Measurements from ENCODE around the gene PCK2.
"Not testable (repeated sequence)": the region's sequence is repeated elsewhere in the genome, so short reads cannot be mapped to it uniquely, and the experiment has no call there.

The PCK2 gene

DNA sequence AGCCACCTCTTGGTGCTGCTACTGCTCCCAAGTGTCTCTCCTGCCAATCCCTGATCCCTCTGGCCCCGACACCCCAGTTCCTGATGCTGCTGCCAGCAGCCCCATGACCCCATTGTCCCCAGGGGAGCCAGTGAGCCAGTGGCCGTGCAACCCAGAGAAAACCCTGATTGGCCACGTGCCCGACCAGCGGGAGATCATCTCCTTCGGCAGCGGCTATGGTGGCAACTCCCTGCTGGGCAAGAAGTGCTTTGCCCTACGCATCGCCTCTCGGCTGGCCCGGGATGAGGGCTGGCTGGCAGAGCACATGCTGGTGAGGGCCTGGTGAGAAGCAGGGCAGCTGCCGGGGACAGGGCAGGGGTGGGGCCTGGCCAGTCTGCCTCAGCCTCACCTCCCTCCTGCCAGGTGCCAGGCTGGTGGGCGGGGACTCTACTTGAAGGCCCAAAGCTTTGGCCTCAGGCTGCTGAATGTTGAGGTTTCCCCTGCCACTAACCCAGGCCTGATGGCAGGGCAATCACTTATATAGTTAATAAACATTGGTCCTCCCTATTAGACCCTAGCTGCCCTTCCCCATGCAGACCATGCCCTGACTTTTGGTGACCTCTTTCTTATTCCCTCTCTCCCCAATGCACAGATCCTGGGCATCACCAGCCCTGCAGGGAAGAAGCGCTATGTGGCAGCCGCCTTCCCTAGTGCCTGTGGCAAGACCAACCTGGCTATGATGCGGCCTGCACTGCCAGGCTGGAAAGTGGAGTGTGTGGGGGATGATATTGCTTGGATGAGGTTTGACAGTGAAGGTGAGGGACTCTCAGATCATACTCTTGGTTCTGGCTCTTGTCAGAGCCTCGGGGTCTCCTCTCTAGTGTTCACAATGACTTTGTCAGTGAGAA is 5.1 kb downstream of the PCK2 start:
- Histone ChIP-seq H3K9me3 (ENCODE audit: severe bottlenecking) (no peaks in the 10 kb centered on the region), H3K27ac (no peak overlapping the region), H3K4me3 (ENCODE audit: low read depth, low read length) (no peak overlapping the region), H3K36me3 (no peaks in the 10 kb centered on the region), H3K27me3 (ENCODE audit: insufficient read depth, low read depth, severe bottlenecking) (no peaks in the 10 kb centered on the region)
- no peak for DNase-seq
- TF ChIP-seq, protein P1, sequence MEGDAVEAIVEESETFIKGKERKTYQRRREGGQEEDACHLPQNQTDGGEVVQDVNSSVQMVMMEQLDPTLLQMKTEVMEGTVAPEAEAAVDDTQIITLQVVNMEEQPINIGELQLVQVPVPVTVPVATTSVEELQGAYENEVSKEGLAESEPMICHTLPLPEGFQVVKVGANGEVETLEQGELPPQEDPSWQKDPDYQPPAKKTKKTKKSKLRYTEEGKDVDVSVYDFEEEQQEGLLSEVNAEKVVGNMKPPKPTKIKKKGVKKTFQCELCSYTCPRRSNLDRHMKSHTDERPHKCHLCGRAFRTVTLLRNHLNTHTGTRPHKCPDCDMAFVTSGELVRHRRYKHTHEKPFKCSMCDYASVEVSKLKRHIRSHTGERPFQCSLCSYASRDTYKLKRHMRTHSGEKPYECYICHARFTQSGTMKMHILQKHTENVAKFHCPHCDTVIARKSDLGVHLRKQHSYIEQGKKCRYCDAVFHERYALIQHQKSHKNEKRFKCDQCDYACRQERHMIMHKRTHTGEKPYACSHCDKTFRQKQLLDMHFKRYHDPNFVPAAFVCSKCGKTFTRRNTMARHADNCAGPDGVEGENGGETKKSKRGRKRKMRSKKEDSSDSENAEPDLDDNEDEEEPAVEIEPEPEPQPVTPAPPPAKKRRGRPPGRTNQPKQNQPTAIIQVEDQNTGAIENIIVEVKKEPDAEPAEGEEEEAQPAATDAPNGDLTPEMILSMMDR (IDR thresholded peaks at IDR 0.05; ENCODE audit: low read depth, low read length), result no peak

DNA sequence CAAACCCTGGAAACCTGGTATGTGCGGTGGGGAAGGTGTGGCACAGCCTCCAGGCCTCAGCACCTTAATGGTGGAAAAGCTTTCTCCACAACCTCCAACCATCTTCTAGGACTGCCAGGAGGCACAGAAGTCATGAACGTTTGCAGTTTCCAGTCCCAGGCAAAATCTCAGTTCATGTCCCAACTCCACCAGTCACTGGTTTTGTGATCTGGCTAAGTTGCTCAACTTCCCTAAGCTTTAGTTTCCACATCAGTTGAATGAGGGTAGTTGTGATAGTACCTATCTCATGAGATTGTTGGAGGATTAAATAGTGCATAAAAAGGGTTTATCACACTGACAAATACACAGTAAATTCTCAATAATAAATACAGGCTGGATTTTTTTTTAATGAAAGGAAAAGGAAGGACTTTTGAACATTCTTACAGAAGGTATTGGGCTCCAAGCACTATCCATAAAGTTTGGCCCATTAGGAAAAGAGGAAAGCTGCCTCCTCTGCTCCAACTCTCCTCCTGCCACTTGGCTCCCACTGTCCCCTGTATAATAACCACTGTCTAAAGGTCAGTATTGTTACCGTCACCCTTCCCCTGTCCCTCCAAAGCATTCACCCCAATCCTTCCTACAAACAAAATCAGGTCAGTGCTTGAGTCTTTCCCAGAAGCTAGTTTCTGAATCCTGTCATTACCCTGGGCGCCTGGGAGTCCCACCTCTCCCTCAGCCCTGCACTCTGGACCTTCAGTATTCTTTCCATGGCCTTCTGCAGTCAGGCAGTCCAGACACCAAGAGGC is 6.3 kb downstream of the PCK2 start:
- Histone ChIP-seq H3K27ac (no peak overlapping the region), H3K27me3 (ENCODE audit: insufficient read depth, low read depth, severe bottlenecking) (no peaks in the 10 kb centered on the region), H3K9me3 (ENCODE audit: severe bottlenecking) (peaks cover 2% of the 10 kb centered on the region), H3K4me3 (ENCODE audit: low read depth, low read length) (no peak overlapping the region), H3K36me3 (no peaks in the 10 kb centered on the region)
- TF ChIP-seq, protein P1 (IDR thresholded peaks at IDR 0.05; ENCODE audit: low read depth, low read length), result no peak
- DNase-seq, result no peak

DNA sequence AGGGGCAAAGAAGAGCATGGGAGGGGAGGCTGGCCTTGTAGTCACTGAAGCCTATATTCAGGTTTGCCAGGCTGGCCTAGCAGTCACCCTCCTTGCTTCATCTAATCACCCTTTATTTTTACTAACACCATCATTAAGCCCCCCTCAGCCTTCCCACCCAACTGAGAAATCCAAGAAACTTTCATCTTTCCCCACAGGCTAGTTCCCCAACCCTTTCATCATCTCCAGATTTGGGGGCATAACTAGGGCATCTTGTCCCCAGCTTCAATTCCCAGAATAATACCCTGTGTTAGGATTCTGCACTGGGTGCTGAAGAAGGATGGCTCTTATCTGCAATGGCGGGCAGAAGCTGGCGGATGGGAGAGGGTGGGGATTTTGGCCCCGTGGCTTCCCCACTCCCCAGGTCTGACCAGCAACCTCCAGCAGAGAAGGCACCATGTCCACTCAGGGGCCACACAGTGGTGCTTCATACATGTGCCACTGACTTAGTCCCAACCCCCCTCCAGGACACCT is 6.9 kb downstream of the PCK2 start:
- TF ChIP-seq, protein P1 (IDR thresholded peaks at IDR 0.05; ENCODE audit: low read depth, low read length), result no peak
- H3K36me3 ChIP-seq, result no peaks in the 10 kb centered on the region
- H3K27ac ChIP-seq, result no peak overlapping the region

DNA sequence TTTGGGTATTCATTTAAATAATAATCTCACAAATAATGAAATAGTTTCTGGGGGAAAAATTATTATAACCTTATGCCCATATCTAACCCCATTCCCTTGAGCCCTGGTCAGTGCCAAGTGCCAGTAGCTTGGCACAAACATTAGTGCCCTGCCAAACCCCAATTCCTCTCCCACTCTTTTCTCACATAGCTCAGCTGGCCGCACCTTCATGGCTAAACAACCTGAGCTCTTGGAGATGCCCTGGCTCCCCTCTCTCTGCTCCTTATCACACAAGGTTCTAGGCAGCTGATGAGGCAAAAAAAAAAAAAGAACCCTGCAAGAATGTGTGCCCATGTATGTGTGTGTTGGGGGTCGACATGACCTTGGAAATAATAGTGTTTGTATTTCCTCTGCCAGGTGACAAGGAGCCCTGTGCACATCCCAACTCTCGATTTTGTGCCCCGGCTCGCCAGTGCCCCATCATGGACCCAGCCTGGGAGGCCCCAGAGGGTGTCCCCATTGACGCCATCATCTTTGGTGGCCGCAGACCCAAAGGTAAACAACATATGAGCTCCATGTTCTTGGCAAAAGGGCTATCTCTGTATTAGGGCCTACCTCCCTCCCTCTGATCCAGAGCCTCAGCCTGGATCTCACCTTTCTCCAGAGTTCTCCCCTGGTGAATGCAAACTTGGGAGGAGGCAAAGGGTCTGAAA is 8.4 kb downstream of the PCK2 start:
- H3K36me3 ChIP-seq, result no peaks in the 10 kb centered on the region
- H3K27me3 ChIP-seq (ENCODE audit: insufficient read depth, low read depth, severe bottlenecking), result no peaks in the 10 kb centered on the region
- H3K9me3 ChIP-seq (ENCODE audit: severe bottlenecking), result peaks cover 2% of the 10 kb centered on the region
- TF ChIP-seq, protein P1 (IDR thresholded peaks at IDR 0.05; ENCODE audit: low read depth, low read length), result no peak
- no peak overlapping the region for H3K4me3 ChIP-seq (ENCODE audit: low read depth, low read length)
- no peak for DNase-seq
- H3K27ac ChIP-seq, result no peak overlapping the region

More for the DNA sequence above, 6.9 kb downstream of the PCK2 start:
- H3K27me3 ChIP-seq (ENCODE audit: insufficient read depth, low read depth, severe bottlenecking), result no peaks in the 10 kb centered on the region
- H3K9me3 ChIP-seq (ENCODE audit: severe bottlenecking), result peaks cover 2% of the 10 kb centered on the region
- no peak for DNase-seq
- no peak overlapping the region for H3K4me3 ChIP-seq (ENCODE audit: low read depth, low read length)

DNA sequence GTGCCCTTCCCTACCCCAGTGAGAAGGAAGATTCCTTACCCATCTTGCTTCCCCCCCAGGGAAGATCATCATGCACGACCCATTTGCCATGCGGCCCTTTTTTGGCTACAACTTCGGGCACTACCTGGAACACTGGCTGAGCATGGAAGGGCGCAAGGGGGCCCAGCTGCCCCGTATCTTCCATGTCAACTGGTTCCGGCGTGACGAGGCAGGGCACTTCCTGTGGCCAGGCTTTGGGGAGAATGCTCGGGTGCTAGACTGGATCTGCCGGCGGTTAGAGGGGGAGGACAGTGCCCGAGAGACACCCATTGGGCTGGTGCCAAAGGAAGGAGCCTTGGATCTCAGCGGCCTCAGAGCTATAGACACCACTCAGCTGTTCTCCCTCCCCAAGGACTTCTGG is 9.3 kb downstream of the PCK2 start:
- Histone ChIP-seq H3K9me3 (ENCODE audit: severe bottlenecking) (peaks cover 2% of the 10 kb centered on the region), H3K36me3 (no peaks in the 10 kb centered on the region), H3K27ac (no peak overlapping the region), H3K27me3 (ENCODE audit: insufficient read depth, low read depth, severe bottlenecking) (no peaks in the 10 kb centered on the region), H3K4me3 (ENCODE audit: low read depth, low read length) (no peak overlapping the region)
- TF ChIP-seq, protein P1 (IDR thresholded peaks at IDR 0.05; ENCODE audit: low read depth, low read length), result no peak
- no peak for DNase-seq

DNA sequence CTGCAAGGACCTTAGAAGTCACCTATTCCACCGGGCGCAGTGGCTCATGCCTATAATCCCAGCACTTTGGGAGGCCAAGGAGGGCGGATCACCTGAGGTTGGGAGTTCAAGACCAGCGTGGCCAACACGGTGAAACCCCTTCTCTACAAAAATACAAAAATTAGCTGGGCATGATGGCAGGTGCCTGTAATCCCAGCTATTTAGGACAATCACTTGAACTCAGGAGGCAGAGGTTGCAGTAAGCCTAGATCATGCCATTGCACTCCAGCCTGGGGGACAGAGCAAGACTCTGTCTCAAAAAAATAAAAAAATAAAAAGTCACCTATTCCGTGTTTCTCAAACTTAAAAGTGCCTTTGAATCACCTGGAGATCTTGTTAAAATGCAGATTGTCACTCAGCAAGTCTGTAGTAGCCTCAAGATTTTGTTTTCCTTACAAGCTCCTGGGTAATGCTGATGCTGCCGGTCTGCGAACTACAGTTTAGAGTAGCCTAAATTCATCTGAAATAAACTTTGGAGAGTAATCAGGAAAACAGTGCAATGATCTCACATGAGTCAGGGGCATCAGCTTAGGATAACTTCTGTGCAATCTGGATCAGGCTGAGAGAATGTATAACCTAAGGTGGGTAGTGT is 11.6 kb downstream of the PCK2 start:
- not testable (repeated sequence) for H3K4me3 ChIP-seq (ENCODE audit: low read depth, low read length); DNase-seq; H3K27me3 ChIP-seq (ENCODE audit: insufficient read depth, low read depth, severe bottlenecking); H3K36me3 ChIP-seq; H3K27ac ChIP-seq; H3K9me3 ChIP-seq (ENCODE audit: severe bottlenecking)

Measured in WERI-Rb-1 (cell line).